COLO668 (cell line): ENCODE data around the gene MRPL21.
A peak's percentile ranks its signal among the peaks of the same experiment; 100 is the strongest.
"Not testable (repeated sequence)": the region's sequence is repeated elsewhere in the genome, so short reads cannot be mapped to it uniquely, and the experiment has no call there.

Experiments used
- DNase-seq: peaks from one replicate; lab custom pipeline; 2025; ENCODE audit not compliant: unreplicated experiment; lab: John Stamatoyannopoulos, UW

MRPL21 gene

GRCh38 chr11:68911731-68912130 lies 8.1 kb upstream of the MRPL21 start:
- no peak for DNase-seq

- DNase-seq, result no peak
Observed at GRCh38 chr11:68910965-68911364, 7.3 kb upstream of the MRPL21 start.

- DNase-seq, result no peak
Observed at GRCh38 chr11:68908273-68908672, 4.6 kb upstream of the MRPL21 start.

GRCh38 chr11:68905421-68906360 lies 2.1 kb upstream of the MRPL21 start:
- no peak for DNase-seq

- peak; percentile 14 for DNase-seq
Observed at GRCh38 chr11:68904248-68904847, 716 bp upstream of the MRPL21 start.

- DNase-seq, result no peak
Observed at GRCh38 chr11:68900835-68901381, 2.7 kb downstream of the MRPL21 start.

GRCh38 chr11:68897441-68897840 lies 6.2 kb downstream of the MRPL21 start:
- DNase-seq, result no peak

- DNase-seq, result no peak
Observed at GRCh38 chr11:68896171-68896959, 7.3 kb downstream of the MRPL21 start.

- no peak for DNase-seq
Observed at GRCh38 chr11:68893282-68893681, 10.3 kb downstream of the MRPL21 start.

GRCh38 chr11:68892576-68892975 lies 11.1 kb downstream of the MRPL21 start:
- no peak for DNase-seq

- no peak for DNase-seq
Observed at GRCh38 chr11:68891351-68891948, 12.2 kb downstream of the MRPL21 start.

GRCh38 chr11:68890490-68891231 lies 13.0 kb downstream of the MRPL21 start:
- no peak for DNase-seq

GRCh38 chr11:68889948-68890446 lies 13.6 kb downstream of the MRPL21 start:
- peak; percentile 8 for DNase-seq

- not testable (repeated sequence) for DNase-seq
Observed at GRCh38 chr11:68884827-68885226, 18.8 kb downstream of the MRPL21 start.

- DNase-seq, result no peak
Observed at GRCh38 chr11:68882391-68882790, 21.2 kb downstream of the MRPL21 start.

GRCh38 chr11:68881320-68881719 lies 22.3 kb downstream of the MRPL21 start:
- DNase-seq, result no peak

- no peak for DNase-seq
Observed at GRCh38 chr11:68880851-68881250, 22.8 kb downstream of the MRPL21 start.

- no peak for DNase-seq
Observed at GRCh38 chr11:68878022-68878421, 25.6 kb downstream of the MRPL21 start.

GRCh38 chr11:68872216-68873003 lies 31.2 kb downstream of the MRPL21 start:
- DNase-seq, result no peak
